Smooth muscle cell (in vitro differentiated cells): Measurements from ENCODE around the gene NOL6. TPM values are rescaled to one million over a fixed set of nuclear protein-coding genes. Genes with fewer than 3 reads are reported as not detected.
"Not testable (repeated sequence)": the region's sequence is repeated elsewhere in the genome, so short reads cannot be mapped to it uniquely, and the experiment has no call there.

ENCODE experiments used
- DNase-seq: peaks from one replicate; lab custom pipeline; 2025; ENCODE audit not compliant: unreplicated experiment; lab: John Stamatoyannopoulos, UW
- H2AFZ ChIP-seq: fragments of 200-600 bp; sonication (generic); 2 replicates; pipeline ENCODE4 v1.6.0; 2016; ENCODE audit warnings: antibody characterized with exemption, low read depth, mild to moderate bottlenecking
- H3F3A ChIP-seq: fragments of 200-600 bp; sonication (generic); 2 replicates; pipeline ENCODE4 v1.6.0; 2017; ENCODE audit warnings: antibody characterized with exemption, low read depth
- H3K27ac ChIP-seq: fragments of 200-600 bp; sonication (generic); 2 replicates; pipeline ENCODE4 v1.5.1; 2016; ENCODE audit warnings: low read depth, mild to moderate bottlenecking
- H3K27me3 ChIP-seq: fragments of 200-600 bp; sonication (generic); 2 replicates; pipeline ENCODE4 v1.6.1; 2016; ENCODE audit warnings: low read depth, mild to moderate bottlenecking
- H3K36me3 ChIP-seq: fragments of 200-600 bp; sonication (generic); 2 replicates; pipeline ENCODE4 v1.5.1; 2016; ENCODE audit warnings: low read depth
- H3K4me1 ChIP-seq: fragments of 200-600 bp; sonication (generic); 2 replicates; pipeline ENCODE4 v1.5.1; 2016; ENCODE audit warnings: low read depth
- H3K4me2 ChIP-seq: fragments of 200-600 bp; sonication (generic); 2 replicates; pipeline ENCODE4 v1.6.0; 2016; ENCODE audit warnings: mild to moderate bottlenecking
- H3K4me3 ChIP-seq: fragments of 200-600 bp; sonication (generic); 2 replicates; pipeline ENCODE4 v1.5.1; 2016; ENCODE audit warnings: mild to moderate bottlenecking
- H3K79me2 ChIP-seq: fragments of 200-600 bp; sonication (generic); 2 replicates; pipeline ENCODE4 v1.6.0; 2016; ENCODE audit warnings: low read depth, mild to moderate bottlenecking
- H3K9ac ChIP-seq: fragments of 200-600 bp; sonication (generic); 2 replicates; pipeline ENCODE4 v1.6.0; 2016; ENCODE audit warnings: low read depth
- H3K9me3 ChIP-seq: fragments of 200-600 bp; sonication (generic); replicated peaks from 2 replicates; pipeline ENCODE4 v1.5.1; 2016; ENCODE audit warnings: low read depth
- H4K20me1 ChIP-seq: fragments of 200-600 bp; sonication (generic); 2 replicates; pipeline ENCODE4 v1.6.0; 2016; ENCODE audit warnings: low read depth
- WGBS: methylation state at CpG from one replicate; pipeline ENCODE4 v1.1.7; 2016; ENCODE audit warnings: low lambda C conversion rate; 5-methylcytosine and 5-hydroxymethylcytosine counted together
- polyA plus RNA-seq: library from polyadenylated mRNA; unstranded; fragments of >200 nt; fragmentation: Nextera tagmentation; extraction: Ambion mirVana; gene quantifications from 2 replicates; pipeline ENCODE4 v1.2.1, GENCODE V29; 2016
- total RNA-seq: library from RNA; depleted of rRNA; stranded (reverse); fragments of >200 nt; gene quantifications from 2 replicates; pipeline ENCODE4 v1.2.3, GENCODE V29; 2014
- TF ChIP-seq, protein P1 (sequence below): fragments of 200-600 bp; sonication (generic); IDR thresholded peaks from 2 replicates; pipeline ENCODE4 v1.5.1; 2017; ENCODE audit warnings: borderline replicate concordance, mild to moderate bottlenecking, antibody characterized with exemption; ENCODE audit not compliant: insufficient read depth, poor library complexity, severe bottlenecking

The NOL6 gene
- total and polyA plus RNA-seq, 2 experiments from 2014 or later, result 23.0 to 23.4 TPM

- 80% methylated on average over 1 of the region's 1 CpG for WGBS
Measured at GRCh38 chr9:33498387-33498786, 24.7 kb upstream of the NOL6 start.

GRCh38 chr9:33493819-33494218, 20.1 kb upstream of the NOL6 start:
- not testable (repeated sequence) for DNase-seq, H3K79me2 ChIP-seq, H3K4me2 ChIP-seq, H3K9ac ChIP-seq, H3K4me1 ChIP-seq, H3K27me3 ChIP-seq, H2AFZ ChIP-seq, H4K20me1 ChIP-seq, H3K4me3 ChIP-seq, H3K27ac ChIP-seq, H3F3A ChIP-seq, H3K36me3 ChIP-seq, H3K9me3 ChIP-seq
- 52% methylated on average over 2 of the region's 2 CpGs for WGBS

More at GRCh38 chr9:33498387-33498786, 24.7 kb upstream of the NOL6 start:
- Histone ChIP-seq H3K4me3 (no peak overlapping the region), H3K79me2 (no peaks in the 10 kb centered on the region), H2AFZ (no peak overlapping the region), H3K4me1 (no peaks in the 10 kb centered on the region), H4K20me1 (no peaks in the 10 kb centered on the region), H3K4me2 (no peak overlapping the region), H3K27me3 (no peaks in the 10 kb centered on the region), H3K9me3 (no peaks in the 10 kb centered on the region), H3K9ac (no peak overlapping the region), H3K36me3 (no peaks in the 10 kb centered on the region), H3K27ac (no peak overlapping the region), H3F3A (no peaks in the 10 kb centered on the region)
- DNase-seq, result no peak
- TF ChIP-seq, protein P1, sequence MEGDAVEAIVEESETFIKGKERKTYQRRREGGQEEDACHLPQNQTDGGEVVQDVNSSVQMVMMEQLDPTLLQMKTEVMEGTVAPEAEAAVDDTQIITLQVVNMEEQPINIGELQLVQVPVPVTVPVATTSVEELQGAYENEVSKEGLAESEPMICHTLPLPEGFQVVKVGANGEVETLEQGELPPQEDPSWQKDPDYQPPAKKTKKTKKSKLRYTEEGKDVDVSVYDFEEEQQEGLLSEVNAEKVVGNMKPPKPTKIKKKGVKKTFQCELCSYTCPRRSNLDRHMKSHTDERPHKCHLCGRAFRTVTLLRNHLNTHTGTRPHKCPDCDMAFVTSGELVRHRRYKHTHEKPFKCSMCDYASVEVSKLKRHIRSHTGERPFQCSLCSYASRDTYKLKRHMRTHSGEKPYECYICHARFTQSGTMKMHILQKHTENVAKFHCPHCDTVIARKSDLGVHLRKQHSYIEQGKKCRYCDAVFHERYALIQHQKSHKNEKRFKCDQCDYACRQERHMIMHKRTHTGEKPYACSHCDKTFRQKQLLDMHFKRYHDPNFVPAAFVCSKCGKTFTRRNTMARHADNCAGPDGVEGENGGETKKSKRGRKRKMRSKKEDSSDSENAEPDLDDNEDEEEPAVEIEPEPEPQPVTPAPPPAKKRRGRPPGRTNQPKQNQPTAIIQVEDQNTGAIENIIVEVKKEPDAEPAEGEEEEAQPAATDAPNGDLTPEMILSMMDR, result peak; percentile 30

DNA sequence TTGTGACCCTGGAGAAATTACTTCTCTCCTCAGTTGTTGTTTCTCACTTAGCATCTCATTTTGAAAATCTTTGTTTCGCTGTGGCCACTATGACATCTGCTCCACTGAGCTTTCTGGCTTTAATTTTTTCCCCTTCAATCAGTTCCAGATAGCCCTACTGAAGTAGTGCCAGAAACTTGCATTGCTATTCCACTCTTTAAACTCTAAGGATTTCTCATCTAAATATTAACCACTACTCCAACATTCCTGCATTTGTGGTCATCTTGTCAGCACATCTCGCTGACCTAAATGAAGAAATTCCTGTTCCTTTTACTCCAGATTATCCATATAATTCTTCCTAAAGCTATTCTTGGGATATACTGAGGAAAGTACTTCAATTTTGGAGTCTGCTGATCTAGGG, 15.3 kb upstream of the NOL6 start:
- TF ChIP-seq, protein P1, result no peak
- H3K9ac ChIP-seq, result no peak overlapping the region
- 67% methylated on average over 2 of the region's 2 CpGs for WGBS
- no peak overlapping the region for H3K4me2 ChIP-seq
- no peaks in the 10 kb centered on the region for H3K27me3 ChIP-seq
- no peaks in the 10 kb centered on the region for H3K9me3 ChIP-seq
- H3K79me2 ChIP-seq, result no peaks in the 10 kb centered on the region
- H2AFZ ChIP-seq, result no peak overlapping the region
- H3K4me3 ChIP-seq, result no peak overlapping the region
- H3F3A ChIP-seq, result no peaks in the 10 kb centered on the region
- H3K4me1 ChIP-seq, result no peaks in the 10 kb centered on the region
- no peaks in the 10 kb centered on the region for H3K36me3 ChIP-seq
- DNase-seq, result no peak
- peak overlapping the region; percentile 0 for H3K27ac ChIP-seq
- H4K20me1 ChIP-seq, result no peaks in the 10 kb centered on the region

- not testable (repeated sequence) for H3K9me3 ChIP-seq, H2AFZ ChIP-seq, H3K27ac ChIP-seq, H3K79me2 ChIP-seq, H3K9ac ChIP-seq, H4K20me1 ChIP-seq, H3K27me3 ChIP-seq, H3K36me3 ChIP-seq, H3F3A ChIP-seq, H3K4me2 ChIP-seq, DNase-seq, H3K4me1 ChIP-seq, H3K4me3 ChIP-seq
Measured at GRCh38 chr9:33485312-33485711, 11.6 kb upstream of the NOL6 start.

DNA sequence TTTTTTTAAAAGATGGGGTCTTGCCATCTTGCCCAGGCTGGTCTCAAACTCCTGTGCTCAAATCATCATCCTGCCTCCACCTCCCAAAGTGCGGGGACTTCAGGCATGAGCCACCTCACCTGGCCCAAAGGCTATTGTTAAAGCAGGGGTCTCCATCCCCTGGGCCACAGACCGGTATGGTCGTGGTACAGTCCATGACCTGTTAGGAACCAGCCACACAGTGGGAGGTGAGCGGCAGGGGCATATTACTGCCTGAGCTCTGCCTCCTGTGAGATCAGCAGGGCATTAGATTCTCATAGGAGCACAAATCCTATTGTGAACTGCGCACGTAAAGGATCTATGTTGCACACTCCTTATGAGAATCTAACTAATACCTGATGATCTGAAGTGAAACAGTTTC, 7.3 kb upstream of the NOL6 start:
- 92% methylated on average over 6 of the region's 6 CpGs for WGBS
- H3K79me2 ChIP-seq, result no peaks in the 10 kb centered on the region
- H3K4me1 ChIP-seq, result no peaks in the 10 kb centered on the region
- no peak overlapping the region for H3K4me2 ChIP-seq
- no peaks in the 10 kb centered on the region for H3K27me3 ChIP-seq
- no peaks in the 10 kb centered on the region for H4K20me1 ChIP-seq
- TF ChIP-seq, protein P1, result no peak
- no peaks in the 10 kb centered on the region for H3F3A ChIP-seq
- H3K36me3 ChIP-seq, result no peaks in the 10 kb centered on the region
- no peak for DNase-seq
- H3K4me3 ChIP-seq, result no peak overlapping the region
- H2AFZ ChIP-seq, result no peak overlapping the region
- no peaks in the 10 kb centered on the region for H3K9me3 ChIP-seq
- no peak overlapping the region for H3K27ac ChIP-seq
- no peak overlapping the region for H3K9ac ChIP-seq
